AG10803 (cell line): ENCODE measurements around the gene DNAJB7.

Experiments used
- DNase-seq: peaks from one replicate; pipeline ENCODE4 v3.0.0; 2010; ENCODE audit warnings: low read depth
- H3K4me3 ChIP-seq: 2 replicates; pipeline ENCODE4 v1.5.1; 2011; ENCODE audit warnings: mild to moderate bottlenecking, low read length, control low read depth
- TF ChIP-seq, protein P1 (sequence below): conservative IDR thresholded peaks from 2 replicates; pipeline ENCODE4 v1.5.1; 2011; ENCODE audit warnings: mild to moderate bottlenecking, low read length, control low read depth, inconsistent platforms

DNAJB7 gene

DNA sequence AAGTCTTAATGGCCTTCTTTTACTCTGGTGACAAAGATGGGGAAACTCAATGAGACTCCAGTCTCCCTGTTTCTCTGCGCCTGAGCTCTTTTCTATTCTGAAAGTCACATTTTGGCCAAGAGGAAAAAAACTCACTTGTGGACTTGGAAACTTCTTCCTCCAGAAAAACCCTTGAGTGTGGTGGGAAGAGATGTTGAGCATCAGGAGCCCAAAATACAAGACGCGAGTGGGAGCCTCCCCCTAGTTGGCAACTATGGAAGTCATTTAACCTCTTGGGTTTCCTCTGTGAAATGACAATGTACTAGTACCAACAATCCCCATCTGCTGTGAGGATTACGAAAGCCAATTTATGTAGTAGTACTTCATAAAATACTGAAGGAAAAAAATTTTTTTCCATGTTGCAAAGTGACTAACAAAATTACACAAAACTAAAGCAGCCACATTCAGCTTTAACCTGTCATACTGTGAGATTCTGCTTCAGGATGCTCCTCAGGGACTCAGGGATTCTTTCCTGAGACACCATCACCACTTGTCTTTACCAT, 42.2 kb downstream of the DNAJB7 start:
- H3K4me3 ChIP-seq: peak overlapping the region; percentile 99
- peak; percentile 53 for DNase-seq
- TF ChIP-seq, protein P1, sequence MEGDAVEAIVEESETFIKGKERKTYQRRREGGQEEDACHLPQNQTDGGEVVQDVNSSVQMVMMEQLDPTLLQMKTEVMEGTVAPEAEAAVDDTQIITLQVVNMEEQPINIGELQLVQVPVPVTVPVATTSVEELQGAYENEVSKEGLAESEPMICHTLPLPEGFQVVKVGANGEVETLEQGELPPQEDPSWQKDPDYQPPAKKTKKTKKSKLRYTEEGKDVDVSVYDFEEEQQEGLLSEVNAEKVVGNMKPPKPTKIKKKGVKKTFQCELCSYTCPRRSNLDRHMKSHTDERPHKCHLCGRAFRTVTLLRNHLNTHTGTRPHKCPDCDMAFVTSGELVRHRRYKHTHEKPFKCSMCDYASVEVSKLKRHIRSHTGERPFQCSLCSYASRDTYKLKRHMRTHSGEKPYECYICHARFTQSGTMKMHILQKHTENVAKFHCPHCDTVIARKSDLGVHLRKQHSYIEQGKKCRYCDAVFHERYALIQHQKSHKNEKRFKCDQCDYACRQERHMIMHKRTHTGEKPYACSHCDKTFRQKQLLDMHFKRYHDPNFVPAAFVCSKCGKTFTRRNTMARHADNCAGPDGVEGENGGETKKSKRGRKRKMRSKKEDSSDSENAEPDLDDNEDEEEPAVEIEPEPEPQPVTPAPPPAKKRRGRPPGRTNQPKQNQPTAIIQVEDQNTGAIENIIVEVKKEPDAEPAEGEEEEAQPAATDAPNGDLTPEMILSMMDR: no peak

DNA sequence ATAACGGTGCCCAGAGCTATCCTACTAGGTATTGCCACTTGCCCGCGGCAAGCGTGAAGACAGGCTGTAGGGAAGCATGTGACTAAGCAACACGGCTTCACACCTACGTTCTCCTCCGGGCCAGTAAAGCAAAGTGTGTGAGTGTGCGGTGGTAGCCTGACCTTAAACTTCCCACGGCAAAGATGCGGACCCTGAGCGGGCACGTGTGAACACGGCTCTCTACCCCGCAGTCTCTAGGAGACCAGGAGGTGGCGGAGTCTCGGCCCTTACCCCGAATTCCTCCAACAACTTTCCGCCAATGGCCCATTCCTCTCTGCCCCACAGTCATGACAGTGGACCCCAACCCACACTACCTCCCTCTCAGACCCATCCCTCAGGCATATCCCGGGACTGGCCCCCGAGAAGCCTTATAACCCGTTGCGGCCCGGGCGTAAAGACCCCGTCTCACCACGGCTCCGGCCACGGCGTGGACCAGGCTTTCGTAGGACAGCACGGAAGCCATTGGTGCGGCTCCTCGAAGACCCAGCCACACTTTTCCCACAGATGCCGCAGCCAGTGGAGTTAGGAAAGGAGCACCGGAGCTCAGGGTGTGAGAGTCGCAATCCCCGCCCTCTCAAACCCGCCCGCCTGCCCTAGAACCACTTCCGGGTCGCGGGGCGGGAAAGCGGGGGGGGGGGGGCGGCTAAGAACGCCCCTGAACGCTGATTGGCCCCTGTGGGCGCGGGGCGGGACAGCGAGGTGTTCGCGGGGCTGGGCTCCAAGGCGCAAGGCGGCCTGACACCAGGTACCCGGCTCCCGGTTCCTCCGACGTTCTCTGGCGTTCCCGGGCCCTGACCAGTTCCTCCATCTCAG, 42.9 kb downstream of the DNAJB7 start, which contains the start of gene SLC25A17:
SLC25A17 (minus strand) TSS at position 600 of the 852 bp plus-strand sequence; CDS start at position 502, 98 bp downstream.
- peak; percentile 70 for DNase-seq
- TF ChIP-seq, protein P1: peak; percentile 56
- H3K4me3 ChIP-seq: peak within 1 kb of the TSS; percentile 99

DNA sequence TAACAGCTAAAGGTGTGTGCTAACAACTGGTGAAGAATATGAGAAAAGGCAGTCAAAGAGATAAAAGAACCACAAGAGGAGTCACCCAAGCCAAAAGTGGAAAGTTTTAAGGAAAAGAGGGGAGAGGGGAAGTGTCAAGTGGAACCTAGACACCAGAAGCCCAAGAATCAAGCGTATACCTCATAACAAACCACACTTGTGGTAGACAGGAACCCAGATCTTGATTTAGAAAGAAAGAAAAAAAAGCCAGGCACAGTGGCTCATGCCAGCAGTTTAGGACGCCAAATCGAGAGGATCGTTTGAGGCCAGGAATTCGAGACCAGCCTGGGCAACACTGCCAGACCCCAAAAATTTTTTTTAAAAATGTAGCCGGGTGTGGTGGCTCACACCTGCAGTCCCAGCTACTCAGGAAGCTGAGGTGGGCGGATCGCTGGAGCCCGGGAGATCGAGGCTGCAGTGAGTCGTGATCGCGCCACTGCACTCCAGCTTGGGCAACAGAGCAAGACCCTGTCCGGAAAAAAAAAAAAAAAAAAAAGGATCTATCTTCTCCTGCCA, 43.6 kb downstream of the DNAJB7 start:
- DNase-seq: no peak
- TF ChIP-seq, protein P1: no peak
- H3K4me3 ChIP-seq: peak overlapping the region; percentile 99

DNA sequence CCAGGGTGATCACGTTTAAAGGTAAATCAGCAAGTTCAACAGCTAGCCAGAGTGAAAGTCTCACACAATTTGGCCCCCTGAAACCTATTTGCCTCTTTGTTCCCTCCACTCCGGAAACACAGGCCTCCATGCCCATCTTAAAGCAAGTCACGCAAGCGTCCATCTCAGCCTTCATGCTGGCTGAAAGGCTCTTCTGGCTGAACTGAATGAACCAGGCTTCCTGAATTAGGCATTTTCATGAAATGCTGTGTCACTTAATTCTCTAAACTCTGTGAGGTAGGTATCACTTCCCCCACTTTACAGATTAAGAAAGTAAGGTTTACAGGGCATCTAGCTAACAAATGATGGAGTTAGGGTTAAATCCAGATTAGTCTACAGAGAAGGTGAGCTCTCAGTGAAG, 44.2 kb downstream of the DNAJB7 start:
- peak overlapping the region; percentile 17 for H3K4me3 ChIP-seq
- DNase-seq: no peak
- TF ChIP-seq, protein P1: no peak

DNA sequence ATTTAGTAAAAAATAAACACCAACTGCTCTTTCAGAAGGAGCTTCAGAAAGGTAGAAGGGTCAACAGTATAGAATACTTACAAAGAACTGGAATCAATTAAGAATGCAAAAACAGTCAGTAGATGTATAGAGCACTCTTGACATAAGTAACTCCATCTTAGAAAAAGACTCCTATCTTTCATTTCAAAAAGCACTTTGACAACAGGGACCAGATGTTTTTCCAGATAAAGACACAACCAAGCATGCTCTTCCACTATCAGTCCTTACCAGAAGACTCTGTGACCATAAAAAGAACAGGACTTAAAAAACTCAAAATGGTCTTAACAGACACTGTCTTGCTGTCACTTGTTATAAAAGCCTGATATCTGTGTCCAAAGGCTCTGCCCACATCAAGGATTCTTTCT, 48.0 kb downstream of the DNAJB7 start:
- DNase-seq: no peak
- H3K4me3 ChIP-seq: no peak overlapping the region
- TF ChIP-seq, protein P1: no peak
